Hepatocyte (in vitro differentiated cells): ENCODE measurements around the gene TNFSF8. TPM values are rescaled to one million over a fixed set of nuclear protein-coding genes. Genes with fewer than 3 reads are reported as not detected.

Experiments used
- DNase-seq: peaks from one replicate; pipeline ENCODE4 v3.0.0-alpha.2; 2016; ENCODE audit warnings: low spot score
- H2AFZ ChIP-seq: fragments of 200-600 bp; sonication (generic); 2 replicates; pipeline ENCODE4 v1.6.0; 2016; ENCODE audit warnings: antibody characterized with exemption, mild to moderate bottlenecking
- H3K27ac ChIP-seq: fragments of 200-600 bp; sonication (generic); 2 replicates; pipeline ENCODE4 v1.5.1; 2016; ENCODE audit warnings: mild to moderate bottlenecking
- H3K27me3 ChIP-seq: fragments of 200-600 bp; sonication (generic); 2 replicates; pipeline ENCODE4 v1.6.1; 2016
- H3K36me3 ChIP-seq: fragments of 200-600 bp; sonication (generic); replicated peaks from 2 replicates; pipeline ENCODE4 v1.5.1; 2016; ENCODE audit warnings: low read depth; ENCODE audit not compliant: insufficient read depth
- H3K4me1 ChIP-seq: fragments of 200-600 bp; sonication (generic); 2 replicates; pipeline ENCODE4 v1.5.1; 2016; ENCODE audit warnings: mild to moderate bottlenecking, moderate library complexity; ENCODE audit not compliant: insufficient read depth
- H3K4me2 ChIP-seq: fragments of 200-600 bp; sonication (generic); 2 replicates; pipeline ENCODE4 v1.6.0; 2016
- H3K4me3 ChIP-seq: fragments of 200-600 bp; sonication (generic); 2 replicates; pipeline ENCODE4 v1.5.1; 2016; ENCODE audit warnings: mild to moderate bottlenecking
- H3K79me2 ChIP-seq: fragments of 200-600 bp; sonication (generic); 2 replicates; pipeline ENCODE4 v1.6.0; 2017; ENCODE audit warnings: mild to moderate bottlenecking
- H3K9me2 ChIP-seq: fragments of 200-600 bp; sonication (generic); replicated peaks from 2 replicates; pipeline ENCODE4 v1.6.0; 2017; ENCODE audit warnings: mild to moderate bottlenecking; ENCODE audit not compliant: insufficient read depth
- H3K9me3 ChIP-seq: fragments of 200-600 bp; sonication (generic); 2 replicates; pipeline ENCODE4 v1.5.1; 2016; ENCODE audit warnings: low read depth, mild to moderate bottlenecking
- H4K20me1 ChIP-seq: fragments of 200-600 bp; sonication (generic); 2 replicates; pipeline ENCODE4 v1.6.0; 2016; ENCODE audit warnings: mild to moderate bottlenecking; ENCODE audit not compliant: insufficient read depth, poor library complexity, severe bottlenecking
- EZH2 ChIP-seq: fragments of 200-600 bp; sonication (generic); IDR thresholded peaks from 2 replicates; pipeline ENCODE4 v1.6.1; 2016; ENCODE audit warnings: antibody characterized with exemption, mild to moderate bottlenecking, borderline replicate concordance
- EZH2phosphoT487 ChIP-seq: fragments of 200-600 bp; sonication (generic); IDR thresholded peaks from one replicate; pipeline ENCODE4 v1.6.1; 2018; ENCODE audit warnings: antibody characterized with exemption, mild to moderate bottlenecking, low read depth, moderate library complexity; ENCODE audit not compliant: unreplicated experiment, severe bottlenecking
- WGBS: methylation state at CpG from one replicate; pipeline ENCODE4 v1.1.6; 2016; ENCODE audit warnings: low lambda C conversion rate; ENCODE audit errors: missing lambda C conversion rate; 5-methylcytosine and 5-hydroxymethylcytosine counted together
- polyA plus RNA-seq: library from polyadenylated mRNA; unstranded; fragments of >200 nt; fragmentation: Nextera tagmentation; extraction: Ambion mirVana; gene quantifications from 2 replicates; pipeline ENCODE4 v1.2.1, GENCODE V29; 2016
- total RNA-seq: library from RNA; depleted of rRNA; stranded (reverse); fragments of >200 nt; gene quantifications from 2 replicates; pipeline ENCODE4 v1.2.3, GENCODE V29; 2014
- TF ChIP-seq, protein P1 (sequence below): fragments of 200-600 bp; sonication (generic); IDR thresholded peaks from 2 replicates; pipeline ENCODE4 v1.5.1; 2016; ENCODE audit warnings: antibody characterized with exemption, mild to moderate bottlenecking; ENCODE audit not compliant: poor library complexity

Gene TNFSF8
- total and polyA plus RNA-seq, 2 experiments from 2014 or later: not detected

DNA sequence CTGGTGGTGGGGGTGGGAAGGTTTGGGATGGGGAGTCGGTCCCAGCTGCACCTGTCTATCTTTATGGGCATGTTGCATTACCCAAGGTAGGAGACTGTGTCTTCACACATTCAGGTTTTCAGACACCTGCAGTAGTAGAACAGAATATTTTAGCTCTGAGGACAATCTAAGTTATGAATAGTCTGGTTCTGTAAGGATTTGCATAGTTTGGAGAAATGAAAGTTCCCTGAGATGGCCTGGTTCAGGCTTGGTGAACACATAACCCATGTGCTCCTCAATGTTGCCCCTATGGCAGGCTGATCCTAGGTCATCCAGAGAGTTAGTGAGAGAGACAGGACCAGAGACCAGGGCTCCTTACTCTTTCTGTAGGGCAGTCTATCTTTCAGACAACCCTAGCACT, 20.7 kb downstream of the TNFSF8 start:
- H3K79me2 ChIP-seq: no peaks in the 10 kb centered on the region
- DNase-seq: no peak
- H3K36me3 ChIP-seq: no peaks in the 10 kb centered on the region
- peaks cover 11% of the 10 kb centered on the region for H3K4me1 ChIP-seq
- no peak overlapping the region for H3K4me3 ChIP-seq
- no peaks in the 10 kb centered on the region for H3K9me2 ChIP-seq
- H3K27ac ChIP-seq: no peak overlapping the region
- H2AFZ ChIP-seq: no peak overlapping the region
- no peaks in the 10 kb centered on the region for H3K9me3 ChIP-seq
- 93% methylated on average over 1 of the region's 1 CpG for WGBS
- no peaks in the 10 kb centered on the region for H3K27me3 ChIP-seq
- no peak for TF ChIP-seq EZH2phosphoT487
- TF ChIP-seq, protein P1, sequence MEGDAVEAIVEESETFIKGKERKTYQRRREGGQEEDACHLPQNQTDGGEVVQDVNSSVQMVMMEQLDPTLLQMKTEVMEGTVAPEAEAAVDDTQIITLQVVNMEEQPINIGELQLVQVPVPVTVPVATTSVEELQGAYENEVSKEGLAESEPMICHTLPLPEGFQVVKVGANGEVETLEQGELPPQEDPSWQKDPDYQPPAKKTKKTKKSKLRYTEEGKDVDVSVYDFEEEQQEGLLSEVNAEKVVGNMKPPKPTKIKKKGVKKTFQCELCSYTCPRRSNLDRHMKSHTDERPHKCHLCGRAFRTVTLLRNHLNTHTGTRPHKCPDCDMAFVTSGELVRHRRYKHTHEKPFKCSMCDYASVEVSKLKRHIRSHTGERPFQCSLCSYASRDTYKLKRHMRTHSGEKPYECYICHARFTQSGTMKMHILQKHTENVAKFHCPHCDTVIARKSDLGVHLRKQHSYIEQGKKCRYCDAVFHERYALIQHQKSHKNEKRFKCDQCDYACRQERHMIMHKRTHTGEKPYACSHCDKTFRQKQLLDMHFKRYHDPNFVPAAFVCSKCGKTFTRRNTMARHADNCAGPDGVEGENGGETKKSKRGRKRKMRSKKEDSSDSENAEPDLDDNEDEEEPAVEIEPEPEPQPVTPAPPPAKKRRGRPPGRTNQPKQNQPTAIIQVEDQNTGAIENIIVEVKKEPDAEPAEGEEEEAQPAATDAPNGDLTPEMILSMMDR: no peak
- TF ChIP-seq EZH2: no peak
- no peaks in the 10 kb centered on the region for H4K20me1 ChIP-seq
- H3K4me2 ChIP-seq: no peak overlapping the region

DNA sequence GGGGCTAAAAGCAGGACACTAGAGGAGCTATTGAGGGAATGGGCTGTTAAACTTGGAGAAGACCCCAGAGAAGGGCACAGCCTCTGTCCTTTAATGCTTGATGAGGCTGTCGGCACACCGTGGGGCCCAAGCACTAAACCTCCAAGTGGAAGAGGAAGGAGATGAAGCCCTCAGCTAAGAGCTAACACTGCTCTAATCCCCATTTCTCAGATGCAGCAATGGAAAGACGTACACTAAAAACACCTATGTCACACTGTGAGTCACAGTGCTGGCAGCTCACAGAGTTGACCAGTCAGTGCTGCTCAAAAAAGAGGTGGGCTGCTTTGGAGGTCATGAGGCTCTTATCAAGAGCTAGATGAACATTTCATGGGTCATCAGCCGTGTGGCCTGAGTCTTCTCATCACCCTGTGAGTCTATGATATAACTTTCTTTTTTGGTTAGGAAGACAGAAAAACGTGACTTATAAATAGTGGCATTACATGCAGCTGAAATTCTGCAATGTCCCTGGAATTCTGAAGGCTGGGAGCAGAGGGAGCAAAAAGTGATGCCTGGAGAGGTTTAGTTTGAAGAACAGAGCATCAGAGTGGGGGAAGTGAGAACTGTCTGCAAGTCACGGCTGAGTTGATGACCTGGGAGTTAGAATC, 21.5 kb downstream of the TNFSF8 start:
- WGBS: 72% methylated on average over 6 of the region's 6 CpGs
- no peaks in the 10 kb centered on the region for H3K9me3 ChIP-seq
- no peak overlapping the region for H3K4me2 ChIP-seq
- H3K36me3 ChIP-seq: no peaks in the 10 kb centered on the region
- H4K20me1 ChIP-seq: no peaks in the 10 kb centered on the region
- no peak overlapping the region for H3K4me3 ChIP-seq
- peaks cover 11% of the 10 kb centered on the region for H3K4me1 ChIP-seq
- H3K9me2 ChIP-seq: no peaks in the 10 kb centered on the region
- TF ChIP-seq EZH2phosphoT487: no peak
- no peak for TF ChIP-seq EZH2
- TF ChIP-seq, protein P1: no peak
- H3K79me2 ChIP-seq: no peaks in the 10 kb centered on the region
- H3K27me3 ChIP-seq: no peaks in the 10 kb centered on the region
- no peak for DNase-seq
- H2AFZ ChIP-seq: no peak overlapping the region
- peak overlapping the region; percentile 82 for H3K27ac ChIP-seq

DNA sequence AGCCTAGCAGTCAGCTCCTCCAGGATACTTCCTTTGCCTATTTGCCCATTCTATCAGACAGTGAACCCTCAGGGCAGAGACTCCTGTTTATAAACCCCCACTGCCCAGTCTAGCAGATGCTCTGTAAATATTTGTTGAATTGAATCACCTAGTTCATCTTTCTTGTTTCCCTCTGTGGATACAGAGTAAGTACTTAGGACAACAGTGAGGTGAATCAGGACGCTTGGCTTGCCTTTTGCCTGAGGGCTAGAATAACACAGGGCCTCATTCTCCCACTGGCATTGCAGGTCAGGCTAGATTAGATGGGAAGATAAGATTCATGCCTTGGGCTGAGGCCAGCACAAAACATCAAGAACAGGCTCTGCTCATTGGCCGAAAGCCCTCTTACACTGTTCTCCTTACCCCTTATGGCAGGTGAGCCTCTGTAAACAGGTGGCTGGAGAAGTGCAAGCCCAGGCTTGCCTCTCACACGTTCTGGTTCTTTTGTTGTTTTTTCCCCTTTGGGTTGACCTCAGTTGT, 22.2 kb downstream of the TNFSF8 start:
- Histone ChIP-seq H3K4me1 (peaks cover 11% of the 10 kb centered on the region), H3K4me3 (no peak overlapping the region), H3K9me3 (no peaks in the 10 kb centered on the region), H3K4me2 (no peak overlapping the region), H3K36me3 (no peaks in the 10 kb centered on the region), H2AFZ (no peak overlapping the region), H3K27me3 (no peaks in the 10 kb centered on the region), H3K9me2 (no peaks in the 10 kb centered on the region), H4K20me1 (no peaks in the 10 kb centered on the region), H3K79me2 (no peaks in the 10 kb centered on the region), H3K27ac (peak overlapping the region; percentile 82)
- 31% methylated on average over 3 of the region's 3 CpGs for WGBS
- DNase-seq: peak; percentile 52
- TF ChIP-seq, protein P1: no peak
- TF ChIP-seq EZH2phosphoT487: no peak
- no peak for TF ChIP-seq EZH2
